GM20000 (cell line): ENCODE data around the gene CHMP1A.

Experiments used
- DNase-seq: peaks from one replicate; pipeline ENCODE4 v3.0.0; 2012; ENCODE audit warnings: low spot score
- TF ChIP-seq, protein P1 (sequence below): IDR thresholded peaks from 2 replicates; pipeline ENCODE4 v1.5.1; 2012; ENCODE audit warnings: mild to moderate bottlenecking, control low read depth; ENCODE audit errors: extremely low read depth, missing control alignments

Gene CHMP1A

GRCh38 chr16:89658221-89658879 lies 842 bp upstream of the CHMP1A start:
- TF ChIP-seq, protein P1, sequence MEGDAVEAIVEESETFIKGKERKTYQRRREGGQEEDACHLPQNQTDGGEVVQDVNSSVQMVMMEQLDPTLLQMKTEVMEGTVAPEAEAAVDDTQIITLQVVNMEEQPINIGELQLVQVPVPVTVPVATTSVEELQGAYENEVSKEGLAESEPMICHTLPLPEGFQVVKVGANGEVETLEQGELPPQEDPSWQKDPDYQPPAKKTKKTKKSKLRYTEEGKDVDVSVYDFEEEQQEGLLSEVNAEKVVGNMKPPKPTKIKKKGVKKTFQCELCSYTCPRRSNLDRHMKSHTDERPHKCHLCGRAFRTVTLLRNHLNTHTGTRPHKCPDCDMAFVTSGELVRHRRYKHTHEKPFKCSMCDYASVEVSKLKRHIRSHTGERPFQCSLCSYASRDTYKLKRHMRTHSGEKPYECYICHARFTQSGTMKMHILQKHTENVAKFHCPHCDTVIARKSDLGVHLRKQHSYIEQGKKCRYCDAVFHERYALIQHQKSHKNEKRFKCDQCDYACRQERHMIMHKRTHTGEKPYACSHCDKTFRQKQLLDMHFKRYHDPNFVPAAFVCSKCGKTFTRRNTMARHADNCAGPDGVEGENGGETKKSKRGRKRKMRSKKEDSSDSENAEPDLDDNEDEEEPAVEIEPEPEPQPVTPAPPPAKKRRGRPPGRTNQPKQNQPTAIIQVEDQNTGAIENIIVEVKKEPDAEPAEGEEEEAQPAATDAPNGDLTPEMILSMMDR, result no peak
- DNase-seq, result peak; percentile 56

DNA sequence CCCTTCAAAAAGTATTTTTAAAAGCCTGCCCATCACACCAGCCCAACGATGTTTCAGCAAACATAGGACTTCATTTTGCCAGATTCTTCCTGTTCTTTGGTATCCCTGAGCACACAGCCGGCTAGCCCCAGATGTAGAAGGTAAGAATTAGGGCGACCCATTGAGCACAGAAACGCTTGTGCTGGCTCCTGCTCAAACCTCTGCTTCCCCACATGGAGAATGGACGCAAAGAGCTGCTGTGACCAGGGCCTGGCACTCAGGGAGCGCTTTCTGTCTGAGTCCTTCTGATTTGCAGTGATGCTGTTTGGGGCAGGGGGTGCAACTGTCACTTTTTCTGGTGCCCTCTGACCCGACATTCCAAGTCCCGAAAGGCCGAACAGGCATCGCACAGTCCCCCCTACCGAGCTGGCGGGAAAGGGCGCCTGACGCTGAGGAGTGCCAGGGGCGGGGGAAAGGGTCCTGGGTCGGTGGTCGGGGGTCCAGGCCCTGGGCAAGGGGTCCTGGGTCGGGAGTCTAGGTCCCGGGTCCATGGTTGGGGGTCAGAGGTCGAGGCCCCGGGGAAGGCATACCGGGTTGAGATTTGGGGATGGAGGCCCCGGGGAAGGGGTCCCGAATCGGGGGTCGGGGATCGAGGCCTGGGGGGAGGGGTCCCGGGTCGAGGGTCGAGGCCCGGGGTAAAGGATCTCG lies 930 bp downstream of the CHMP1A start:
- TF ChIP-seq, protein P1, result no peak
- no peak for DNase-seq

DNA sequence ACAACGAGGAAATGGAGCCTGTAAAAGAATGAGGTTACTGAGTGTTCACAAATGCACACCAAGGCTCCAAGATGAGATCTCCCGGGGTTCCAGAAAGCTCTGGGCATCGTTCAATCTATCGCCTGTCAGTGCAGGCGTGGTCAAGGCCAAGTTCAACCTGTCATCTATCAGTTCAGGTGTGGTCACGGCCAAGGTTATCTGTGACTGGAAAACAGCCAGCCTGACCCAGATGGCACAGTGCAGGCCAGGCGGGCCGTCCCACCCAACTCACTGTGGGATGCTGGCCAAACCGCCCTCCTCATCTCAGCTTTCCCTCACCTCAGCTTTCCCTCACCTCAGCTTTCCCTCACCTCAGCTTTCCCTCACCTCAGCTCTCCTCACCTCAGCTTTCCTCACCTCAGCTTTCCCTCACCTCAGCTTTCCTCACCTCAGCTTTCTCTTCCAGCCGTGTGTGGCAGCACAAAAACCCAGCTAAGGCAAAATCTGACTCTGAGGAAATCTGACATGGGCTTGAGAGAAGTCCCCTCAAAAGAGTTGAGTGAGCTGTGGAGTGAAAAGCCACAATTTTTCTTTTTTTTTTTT lies 2.4 kb downstream of the CHMP1A start:
- TF ChIP-seq, protein P1, result no peak
- DNase-seq, result no peak

DNA sequence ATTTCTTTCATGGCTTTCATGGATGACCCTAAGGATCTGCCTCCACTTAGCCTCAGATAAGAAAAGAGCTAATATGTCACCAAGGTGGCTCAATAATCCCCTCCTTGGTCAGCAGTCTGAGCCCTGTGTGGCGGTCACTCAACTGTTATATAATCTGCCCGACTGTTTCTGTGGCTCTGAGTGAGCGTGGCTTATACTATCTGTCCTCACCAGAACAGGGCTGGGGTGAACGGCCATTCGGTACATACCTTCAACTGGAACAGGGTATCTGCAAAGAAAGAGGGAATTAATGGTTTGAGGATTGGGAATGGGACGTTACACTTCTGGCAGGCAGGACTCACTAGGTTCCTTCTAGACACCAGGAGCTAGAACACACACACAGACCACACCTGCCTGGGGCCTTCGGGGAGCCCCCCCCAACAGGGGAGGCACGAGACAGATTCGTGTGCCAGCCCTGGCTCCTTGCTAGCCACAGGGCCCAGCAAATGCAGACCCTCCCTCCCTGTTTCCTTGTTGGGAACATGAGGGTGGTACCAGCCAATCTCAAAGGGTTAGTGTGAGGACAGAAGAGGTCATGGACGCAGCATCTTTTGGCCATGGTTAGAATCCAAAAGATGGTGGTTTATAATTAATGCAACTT lies 3.7 kb downstream of the CHMP1A start:
- no peak for DNase-seq
- TF ChIP-seq, protein P1, result no peak

DNA sequence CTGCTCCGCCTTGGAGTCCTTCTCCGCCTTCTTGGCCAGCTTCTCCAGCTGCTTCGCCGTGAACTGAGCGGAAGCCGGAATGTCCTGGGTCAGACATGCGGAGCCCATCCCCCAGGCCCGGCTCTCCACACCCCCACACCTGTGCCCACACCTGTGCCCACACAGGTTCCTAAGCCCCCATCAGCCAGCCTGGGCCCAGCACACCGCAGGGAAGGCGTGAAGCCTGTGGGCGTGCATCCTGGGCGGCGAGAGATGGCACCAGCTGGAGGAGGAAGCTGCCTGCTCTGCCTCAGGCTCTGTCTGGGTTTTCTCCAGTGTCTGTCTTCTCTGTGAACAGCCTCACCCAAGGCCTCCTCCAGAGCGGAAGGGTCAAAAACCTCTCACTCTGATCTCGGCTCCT lies 5.9 kb downstream of the CHMP1A start:
- TF ChIP-seq, protein P1, result no peak
- DNase-seq, result no peak

- TF ChIP-seq, protein P1, result no peak
- no peak for DNase-seq
Observed at GRCh38 chr16:89646906-89647305, 10.6 kb downstream of the CHMP1A start.

DNA sequence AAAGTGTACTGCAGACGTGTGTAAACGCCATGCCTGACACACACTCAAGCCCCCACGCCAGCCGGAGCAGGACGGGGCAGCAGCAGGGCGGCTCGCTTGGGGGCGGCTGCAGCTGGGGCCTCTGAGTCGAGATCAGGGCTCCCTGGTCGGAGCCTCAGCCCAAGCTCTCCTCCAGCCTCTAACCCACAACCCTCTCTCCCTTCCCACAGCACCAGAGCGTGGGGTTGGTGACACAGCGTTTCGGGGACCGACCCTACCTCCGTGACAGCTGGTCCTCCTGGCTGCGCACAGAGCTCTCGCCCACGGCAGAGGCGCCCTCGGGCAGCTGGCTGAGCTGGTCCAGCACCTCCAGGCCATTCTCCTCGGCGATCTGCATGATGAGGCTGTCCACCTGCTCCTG lies 11.2 kb downstream of the CHMP1A start:
- no peak for DNase-seq
- TF ChIP-seq, protein P1, result no peak
